IPS-20b (cell line): ENCODE results near the gene PLD5.
"Not testable (repeated sequence)": the region's sequence is repeated elsewhere in the genome, so short reads cannot be mapped to it uniquely, and the experiment has no call there.

Experiments used
- H3K27ac ChIP-seq: one replicate; pipeline ENCODE4 v1.5.1; 2013; ENCODE audit warnings: low read length
- H3K27me3 ChIP-seq: 2 replicates; pipeline ENCODE4 v1.6.1; 2013; ENCODE audit warnings: mild to moderate bottlenecking, low read length, inconsistent platforms; ENCODE audit not compliant: insufficient read depth
- H3K36me3 ChIP-seq: 2 replicates; pipeline ENCODE4 v1.6.1; 2013; ENCODE audit warnings: low read depth, mild to moderate bottlenecking, inconsistent platforms, low read length, moderate library complexity; ENCODE audit not compliant: insufficient read depth
- H3K4me1 ChIP-seq: 2 replicates; pipeline ENCODE4 v1.6.1; 2013; ENCODE audit warnings: mild to moderate bottlenecking, control low read depth, inconsistent platforms, low read length, moderate library complexity; ENCODE audit not compliant: insufficient read depth
- H3K4me3 ChIP-seq: 2 replicates; pipeline ENCODE4 v1.5.1; 2013; ENCODE audit warnings: mild to moderate bottlenecking, low read length, inconsistent platforms
- H3K9ac ChIP-seq: 2 replicates; pipeline ENCODE4 v1.6.1; 2013; ENCODE audit warnings: low read depth, mild to moderate bottlenecking, inconsistent platforms, low read length, moderate library complexity
- H3K9me3 ChIP-seq: 2 replicates; pipeline ENCODE4 v1.6.1; 2013; ENCODE audit warnings: mild to moderate bottlenecking, low read depth, low read length, inconsistent platforms; ENCODE audit not compliant: insufficient read depth

Gene PLD5

DNA sequence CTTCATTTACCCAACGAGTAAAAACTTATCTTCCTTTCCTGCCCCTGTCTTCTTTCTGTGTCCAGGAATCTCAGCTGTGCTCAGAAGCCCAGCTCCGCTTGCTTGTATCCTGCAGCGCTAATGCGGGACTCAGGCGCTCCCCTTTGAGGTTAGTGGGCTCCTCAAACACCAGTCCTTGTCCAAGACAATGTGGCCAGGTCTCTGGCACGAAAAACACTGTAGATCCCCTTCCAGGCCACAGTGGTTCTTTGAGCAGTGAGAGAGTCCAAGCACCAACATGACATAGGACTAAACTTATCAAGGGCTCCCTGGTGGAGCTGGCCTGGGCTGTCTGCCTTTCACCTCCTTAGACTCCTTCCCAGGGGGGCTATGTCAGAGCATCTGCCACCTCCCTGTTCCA lies 53.7 kb downstream of the PLD5 start:
- Histone ChIP-seq H3K4me1 (no peaks in the 10 kb centered on the region), H3K27ac (no peak overlapping the region), H3K27me3 (no peaks in the 10 kb centered on the region), H3K9ac (no peak overlapping the region), H3K9me3 (no peaks in the 10 kb centered on the region), H3K36me3 (no peaks in the 10 kb centered on the region), H3K4me3 (no peak overlapping the region)

DNA sequence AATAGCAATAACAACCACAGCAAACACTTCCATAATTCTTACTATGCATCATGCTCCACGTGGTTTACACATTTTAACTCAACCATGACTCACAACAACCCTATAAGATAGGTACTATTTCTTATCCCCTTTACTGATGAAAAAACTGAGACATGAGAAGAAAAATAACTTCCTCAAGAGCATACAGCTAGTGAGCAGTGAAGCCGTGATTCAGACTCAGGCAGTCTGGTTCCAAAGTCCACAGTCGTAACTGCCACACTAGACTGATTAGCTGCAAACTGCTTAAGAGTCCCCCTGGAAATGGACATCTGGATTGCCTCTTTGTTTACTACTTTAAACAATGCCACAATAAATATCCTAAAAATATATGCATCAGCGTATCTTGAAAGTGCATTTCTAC lies 55.7 kb downstream of the PLD5 start:
- Histone ChIP-seq H3K4me3 (no peak overlapping the region), H3K27ac (no peak overlapping the region), H3K36me3 (no peaks in the 10 kb centered on the region), H3K9ac (no peak overlapping the region), H3K9me3 (no peaks in the 10 kb centered on the region), H3K4me1 (no peaks in the 10 kb centered on the region), H3K27me3 (no peaks in the 10 kb centered on the region)

DNA sequence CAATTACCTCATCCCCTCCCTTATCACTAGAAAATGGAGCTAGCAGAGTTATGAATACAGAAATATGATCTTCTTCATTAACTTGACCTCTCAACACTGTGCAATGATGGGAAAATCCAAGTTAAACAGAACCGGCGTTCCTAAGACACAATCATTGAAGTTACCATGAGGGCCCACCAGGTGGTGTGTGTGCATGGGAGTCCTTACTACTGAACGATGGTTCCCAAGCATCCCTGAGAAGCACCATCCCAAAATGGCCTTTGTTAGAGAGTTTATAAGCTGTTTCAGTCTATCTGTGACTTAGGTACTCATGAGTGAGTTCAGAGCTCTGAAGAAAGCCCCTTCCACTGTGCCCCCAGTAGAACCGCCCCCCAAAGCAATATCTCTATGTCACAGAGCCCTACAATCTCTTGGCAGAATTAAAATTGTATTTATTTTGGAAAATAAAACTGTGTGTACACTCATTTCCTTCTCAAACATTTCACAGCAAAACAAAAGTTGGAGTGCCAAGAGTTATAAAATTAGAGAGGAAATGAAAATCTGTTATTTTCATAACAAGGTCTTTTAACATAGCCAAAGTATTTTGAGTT lies 56.8 kb downstream of the PLD5 start:
- Histone ChIP-seq H3K27ac (no peak overlapping the region), H3K27me3 (no peaks in the 10 kb centered on the region)

DNA sequence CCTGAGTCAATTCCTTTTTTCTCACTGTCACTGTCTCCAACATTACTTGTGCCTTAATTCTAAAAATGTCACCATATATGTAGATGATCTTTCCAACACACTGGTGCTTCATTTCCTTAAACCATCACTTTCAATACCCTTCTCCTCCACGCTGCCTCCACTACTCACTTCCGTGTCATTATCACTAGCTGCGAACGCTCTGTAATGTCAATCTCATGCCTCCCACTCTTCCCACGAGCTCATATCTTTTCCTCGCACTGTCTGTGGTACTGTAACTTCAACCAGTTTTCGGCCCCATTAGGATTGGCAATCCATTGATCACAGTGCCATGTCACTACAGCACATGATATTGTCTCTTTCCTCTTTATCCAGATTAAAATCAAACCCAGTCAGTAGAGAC lies 61.6 kb downstream of the PLD5 start:
- Histone ChIP-seq H3K9ac (no peak overlapping the region), H3K36me3 (no peaks in the 10 kb centered on the region), H3K4me1 (no peaks in the 10 kb centered on the region), H3K9me3 (no peaks in the 10 kb centered on the region), H3K27ac (no peak overlapping the region), H3K27me3 (no peaks in the 10 kb centered on the region), H3K4me3 (no peak overlapping the region)

More for the DNA sequence above, 56.8 kb downstream of the PLD5 start:
- Histone ChIP-seq H3K4me3 (no peak overlapping the region), H3K9ac (no peak overlapping the region), H3K36me3 (no peaks in the 10 kb centered on the region), H3K4me1 (no peaks in the 10 kb centered on the region), H3K9me3 (no peaks in the 10 kb centered on the region)

DNA sequence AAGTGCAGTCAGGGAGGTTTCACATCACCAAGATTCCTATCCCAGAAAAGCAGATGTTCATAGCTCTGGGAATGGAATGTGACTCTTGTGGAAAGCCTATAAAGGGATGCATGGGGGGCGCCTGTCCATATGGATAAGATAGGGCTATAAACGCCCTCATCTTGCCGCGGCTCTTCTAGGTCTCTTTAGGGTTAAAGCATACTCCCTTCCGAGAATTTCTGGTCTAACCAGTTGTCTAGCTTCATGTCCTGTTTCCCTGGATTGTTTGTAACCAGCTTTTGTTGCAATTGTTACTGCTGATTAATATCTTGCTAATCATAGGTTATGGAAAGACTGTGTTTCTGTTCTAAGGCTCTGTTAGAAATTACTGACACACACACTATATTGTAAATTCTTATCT lies 64.8 kb downstream of the PLD5 start:
- H3K4me3 ChIP-seq, H3K27ac ChIP-seq, H3K9me3 ChIP-seq, H3K9ac ChIP-seq, H3K27me3 ChIP-seq, H3K36me3 ChIP-seq, H3K4me1 ChIP-seq: not testable (repeated sequence)

DNA sequence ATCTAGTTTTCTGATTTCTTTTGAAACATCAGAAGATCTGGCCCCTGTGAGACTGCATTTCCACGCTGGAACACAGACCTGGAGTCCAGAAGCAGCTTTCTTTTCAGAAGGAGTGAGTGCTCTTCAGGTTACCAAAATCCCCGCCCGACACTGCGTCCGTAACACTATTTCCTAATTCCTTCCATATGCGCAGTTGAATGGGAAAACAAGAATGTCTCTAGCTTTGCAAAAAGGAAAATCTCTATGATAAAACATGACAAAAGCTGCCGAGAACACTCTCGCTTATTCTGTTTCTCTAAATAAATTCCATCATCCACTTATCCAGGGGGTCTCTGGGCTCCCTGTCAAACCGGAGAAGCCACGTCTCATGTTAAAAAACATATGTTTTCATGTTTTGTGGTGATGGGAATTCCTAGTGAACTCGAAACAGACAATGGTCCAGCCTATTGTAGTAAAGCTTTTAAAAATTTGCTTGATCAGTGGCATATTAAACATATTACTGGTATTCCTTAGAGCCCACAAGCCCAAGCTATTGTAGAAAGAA lies 67.7 kb downstream of the PLD5 start:
- Histone ChIP-seq H3K36me3 (no peaks in the 10 kb centered on the region), H3K27me3 (no peaks in the 10 kb centered on the region), H3K4me1 (peaks cover 7% of the 10 kb centered on the region), H3K27ac (no peak overlapping the region), H3K9ac (no peak overlapping the region), H3K9me3 (no peaks in the 10 kb centered on the region), H3K4me3 (no peak overlapping the region)

DNA sequence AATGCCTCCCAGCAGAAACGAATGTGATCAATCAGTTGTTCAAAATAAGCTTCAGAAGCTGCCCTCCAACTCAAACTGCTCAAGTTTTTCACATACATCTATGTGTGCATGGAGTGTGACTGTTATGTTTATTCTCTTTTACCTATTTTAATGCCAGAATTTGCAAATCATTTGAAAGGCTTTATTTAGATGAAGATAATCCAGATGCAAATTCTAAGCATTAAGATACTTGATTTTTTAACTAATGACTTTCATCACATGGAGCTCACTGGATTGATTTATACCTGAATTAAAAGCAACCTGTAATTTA lies 69.5 kb downstream of the PLD5 start:
- H3K9ac ChIP-seq = no peak overlapping the region
- H3K36me3 ChIP-seq = no peaks in the 10 kb centered on the region
- H3K27ac ChIP-seq = no peak overlapping the region
- H3K4me1 ChIP-seq = peaks cover 7% of the 10 kb centered on the region
- no peak overlapping the region for H3K4me3 ChIP-seq
- no peaks in the 10 kb centered on the region for H3K27me3 ChIP-seq
- no peaks in the 10 kb centered on the region for H3K9me3 ChIP-seq

DNA sequence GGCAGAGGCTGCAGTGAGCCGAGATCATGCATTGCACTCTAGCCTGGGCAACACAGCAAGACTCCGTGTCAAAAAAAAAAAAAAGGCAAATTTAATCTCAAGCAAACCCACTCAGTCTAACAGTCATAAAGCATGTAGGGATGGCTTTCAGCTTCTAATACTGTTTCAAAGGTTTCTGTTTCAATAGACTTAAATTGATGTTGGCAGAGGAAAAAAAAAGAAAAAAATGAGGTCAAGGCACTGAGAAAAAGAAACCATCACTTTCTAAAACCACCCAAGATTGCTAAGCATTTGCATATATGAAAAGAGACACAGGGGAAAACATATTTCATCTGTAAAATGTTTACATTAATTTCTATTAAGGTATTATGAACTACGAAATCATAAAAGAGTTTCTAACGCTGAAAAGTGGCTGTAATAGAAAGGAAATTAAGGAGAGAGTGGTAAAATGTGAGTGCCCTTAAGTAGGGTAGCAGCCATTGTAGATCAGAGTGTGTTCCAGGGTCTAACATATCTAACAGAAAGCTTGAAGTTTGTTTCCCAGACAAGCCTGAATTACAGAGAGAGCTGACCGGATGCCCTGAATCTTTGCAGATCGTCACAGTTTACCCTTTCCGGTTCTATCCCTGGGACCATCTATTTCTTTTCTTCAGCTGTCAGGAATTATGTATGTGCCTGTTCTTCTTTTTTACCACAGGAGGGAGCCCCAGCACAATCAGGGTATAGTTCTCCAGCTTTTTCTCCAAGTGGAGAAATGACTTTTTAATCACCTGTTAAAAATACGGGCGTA lies 70.0 kb downstream of the PLD5 start:
- Histone ChIP-seq H3K9me3 (no peaks in the 10 kb centered on the region), H3K4me3 (no peak overlapping the region), H3K4me1 (peaks cover 7% of the 10 kb centered on the region), H3K27ac (no peak overlapping the region), H3K36me3 (no peaks in the 10 kb centered on the region), H3K27me3 (no peaks in the 10 kb centered on the region), H3K9ac (no peak overlapping the region)

DNA sequence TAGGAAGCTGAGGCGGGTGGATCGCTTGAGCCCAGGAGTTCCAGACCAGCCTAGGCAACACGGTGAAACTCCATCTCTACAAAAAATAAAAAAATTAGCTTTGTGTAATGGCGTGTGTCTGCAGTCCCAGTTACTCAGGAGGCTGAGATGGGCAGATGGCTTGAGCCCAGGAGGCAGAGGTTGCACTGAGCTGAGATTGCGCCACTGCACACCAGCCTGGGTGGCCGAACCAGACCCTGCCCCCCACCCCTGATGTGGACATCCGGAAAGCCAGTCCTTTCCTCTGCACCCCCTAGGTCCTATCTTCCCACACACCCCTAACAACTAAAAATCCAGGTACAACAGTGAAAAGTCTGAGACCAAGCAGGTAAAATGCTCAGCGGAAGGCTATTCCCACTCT lies 71.9 kb downstream of the PLD5 start:
- Histone ChIP-seq H3K36me3 (no peaks in the 10 kb centered on the region), H3K9me3 (no peaks in the 10 kb centered on the region), H3K27me3 (no peaks in the 10 kb centered on the region), H3K4me1 (peaks cover 20% of the 10 kb centered on the region), H3K4me3 (no peak overlapping the region), H3K27ac (no peak overlapping the region), H3K9ac (no peak overlapping the region)

DNA sequence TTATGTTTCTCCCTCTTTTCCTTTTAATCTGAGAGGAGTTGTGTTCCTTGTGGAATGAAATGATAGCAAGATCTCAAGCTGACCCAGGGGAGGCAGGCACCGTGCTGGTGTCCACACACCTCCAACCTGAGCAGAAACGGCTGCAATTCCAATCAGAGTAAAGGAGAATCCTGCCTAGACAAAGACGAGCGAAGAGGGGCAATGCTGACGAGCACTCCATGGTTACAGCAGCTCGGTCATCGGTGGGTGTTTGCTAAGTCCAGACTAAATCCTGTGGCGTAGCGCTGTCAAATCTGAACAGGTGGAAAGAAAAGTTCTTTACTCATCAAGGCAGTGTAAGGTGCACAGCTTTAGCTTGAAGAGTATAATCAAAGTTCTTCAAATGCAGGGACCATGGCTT lies 74.8 kb downstream of the PLD5 start:
- Histone ChIP-seq H3K27me3 (no peaks in the 10 kb centered on the region), H3K36me3 (no peaks in the 10 kb centered on the region), H3K4me1 (peaks cover 25% of the 10 kb centered on the region), H3K9me3 (no peaks in the 10 kb centered on the region), H3K27ac (no peak overlapping the region), H3K9ac (peak overlapping the region; percentile 15; the same call in 1 of the 2 replicates), H3K4me3 (no peak overlapping the region)

DNA sequence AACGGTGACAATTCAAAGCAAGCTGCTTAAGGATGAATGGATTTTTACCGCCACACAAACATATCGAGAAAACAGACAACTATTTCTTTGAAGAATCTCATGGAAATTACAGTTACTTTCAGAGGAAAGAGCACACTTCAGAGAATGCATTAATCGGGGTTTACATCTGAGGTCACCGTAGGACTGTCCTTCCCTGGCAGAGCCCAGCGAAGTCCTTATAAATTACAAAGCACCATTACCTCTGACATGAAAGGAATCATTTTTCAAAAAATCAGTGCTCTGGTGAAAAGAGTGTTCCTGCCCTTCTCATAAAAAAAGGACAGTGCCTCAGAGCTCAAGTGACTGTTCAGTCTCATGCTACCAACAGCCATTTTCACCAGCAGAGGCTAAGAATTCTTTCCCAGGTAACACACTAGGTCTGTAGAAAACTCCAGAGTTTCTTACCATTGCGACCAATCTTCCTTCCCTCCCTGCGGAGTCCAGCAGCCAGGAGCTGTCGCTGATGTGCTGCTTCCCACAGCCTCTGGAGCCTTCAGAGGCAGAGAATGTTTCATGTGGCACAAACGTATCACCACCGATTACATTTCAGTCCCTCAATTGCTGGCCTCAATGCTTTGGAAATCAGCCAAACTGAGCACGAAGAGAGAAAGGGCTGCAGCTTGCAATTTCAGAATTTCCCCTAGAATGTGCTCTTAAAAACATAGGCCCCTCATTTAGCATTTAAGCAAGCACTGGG lies 75.4 kb downstream of the PLD5 start:
- H3K4me3 ChIP-seq = no peak overlapping the region
- peaks cover 25% of the 10 kb centered on the region for H3K4me1 ChIP-seq
- H3K9me3 ChIP-seq = no peaks in the 10 kb centered on the region
- H3K27ac ChIP-seq = no peak overlapping the region
- no peaks in the 10 kb centered on the region for H3K27me3 ChIP-seq
- H3K36me3 ChIP-seq = no peaks in the 10 kb centered on the region
- H3K9ac ChIP-seq = peak overlapping the region; percentile 15; the same call in 1 of the 2 replicates

DNA sequence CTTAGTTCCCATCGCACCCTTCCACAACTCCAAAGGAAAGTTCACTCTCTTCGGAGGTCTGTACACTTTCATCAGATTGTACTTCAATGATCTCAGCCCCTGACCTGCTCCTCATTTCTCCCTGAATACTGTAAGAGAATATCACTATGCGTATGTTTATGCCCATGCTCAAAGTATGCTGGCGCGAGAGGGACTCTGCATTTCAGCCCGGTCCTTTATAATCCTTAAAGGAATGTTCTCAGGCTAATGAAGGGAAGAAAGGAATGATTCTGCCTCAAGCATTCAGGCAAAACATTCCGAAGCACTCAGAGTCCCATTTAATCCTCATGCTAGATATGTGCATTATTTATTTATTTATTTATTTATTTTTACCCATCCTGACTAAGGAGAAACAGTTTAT lies 76.8 kb downstream of the PLD5 start:
- Histone ChIP-seq H3K36me3 (no peaks in the 10 kb centered on the region), H3K9me3 (no peaks in the 10 kb centered on the region), H3K27me3 (no peaks in the 10 kb centered on the region), H3K4me3 (peak overlapping the region; percentile 28; the same call in 1 of the 2 replicates), H3K4me1 (peaks cover 25% of the 10 kb centered on the region), H3K27ac (no peak overlapping the region), H3K9ac (peak overlapping the region; percentile 49; the same call in 1 of the 2 replicates)
